Measurements from ENCODE around the gene PIK3AP1.
"Not testable (repeated sequence)": the region's sequence is repeated elsewhere in the genome, so short reads cannot be mapped to it uniquely, and the experiment has no call there.

Gene PIK3AP1

GRCh38 chr10:96577069-96577468, 143.2 kb downstream of the PIK3AP1 start:
- DNase-seq (ENCODE audit: low read depth) = no peak

DNA sequence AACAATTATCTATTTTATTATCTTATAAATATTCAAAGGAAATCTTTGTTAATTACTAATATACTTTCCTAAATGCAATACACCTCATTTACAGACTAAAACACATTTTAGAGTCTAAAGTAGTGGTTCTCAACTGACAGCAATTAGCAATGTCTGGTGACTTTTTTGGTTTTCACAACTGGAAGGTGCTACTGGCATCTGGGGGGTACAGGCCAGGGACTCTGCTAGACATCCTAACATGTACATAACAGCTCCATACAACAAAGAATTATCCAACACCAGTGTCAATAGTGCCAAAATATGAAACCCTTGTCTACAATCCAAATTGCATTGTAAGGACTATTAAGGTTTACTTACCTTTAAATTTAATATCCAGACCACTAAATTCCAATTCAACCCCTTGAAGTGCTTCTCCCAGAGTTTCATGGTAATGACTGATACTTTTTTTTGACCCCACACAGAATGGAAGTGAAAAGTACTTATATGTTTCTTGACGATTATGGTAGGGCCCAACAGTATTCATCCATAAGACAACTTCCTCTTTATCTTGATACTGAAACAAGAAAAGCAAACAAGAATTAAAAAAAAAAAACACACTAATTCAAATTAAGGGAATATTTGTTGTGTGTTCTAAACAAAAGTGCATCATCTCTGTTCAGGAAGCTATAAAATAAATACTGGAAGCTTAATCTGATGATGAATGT, 143.9 kb downstream of the PIK3AP1 start:
- DNase-seq (ENCODE audit: low read depth) = no peak

DNA sequence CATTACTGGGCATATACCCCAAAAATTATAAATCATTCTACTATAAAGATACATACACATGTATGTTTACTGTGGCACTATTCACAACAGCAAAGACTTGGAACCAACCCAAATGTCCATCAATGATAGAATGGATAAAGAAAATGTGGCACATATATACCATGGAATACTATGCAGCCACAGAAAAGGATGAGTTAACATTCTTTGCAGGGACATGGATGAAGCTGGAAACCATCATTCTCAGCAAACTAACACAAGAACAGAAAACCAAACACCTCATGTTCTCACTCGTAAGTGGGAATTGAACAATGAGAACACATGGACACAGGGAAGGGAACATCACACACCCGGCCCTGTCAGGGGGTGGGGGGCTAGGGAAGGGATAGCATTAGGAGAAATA, 145.8 kb downstream of the PIK3AP1 start:
- not testable (repeated sequence) for DNase-seq (ENCODE audit: low read depth)

GRCh38 chr10:96573036-96573435, 147.3 kb downstream of the PIK3AP1 start:
- DNase-seq (ENCODE audit: low read depth) = no peak

GRCh38 chr10:96570983-96571964, 149.0 kb downstream of the PIK3AP1 start:
- no peak for DNase-seq (ENCODE audit: low read depth)

- no peak for DNase-seq (ENCODE audit: low read depth)
These were observed 149.8 kb downstream of the PIK3AP1 start for GRCh38 chr10:96570511-96570910.

- DNase-seq (ENCODE audit: low read depth) = no peak
These were observed 151.9 kb downstream of the PIK3AP1 start for GRCh38 chr10:96568402-96568801.

- DNase-seq (ENCODE audit: low read depth) = no peak
These were observed 154.5 kb downstream of the PIK3AP1 start for GRCh38 chr10:96565774-96566173.

GRCh38 chr10:96560966-96561887, 159.1 kb downstream of the PIK3AP1 start:
- DNase-seq (ENCODE audit: low read depth) = no peak

- no peak for DNase-seq (ENCODE audit: low read depth)
These were observed 159.8 kb downstream of the PIK3AP1 start for GRCh38 chr10:96560489-96560888.

- no peak for DNase-seq (ENCODE audit: low read depth)
These were observed 164.3 kb downstream of the PIK3AP1 start for GRCh38 chr10:96556003-96556402.

- DNase-seq (ENCODE audit: low read depth) = no peak
These were observed 165.0 kb downstream of the PIK3AP1 start for GRCh38 chr10:96555330-96555729.

GRCh38 chr10:96548589-96548988, 171.7 kb downstream of the PIK3AP1 start:
- no peak for DNase-seq (ENCODE audit: low read depth)

- not testable (repeated sequence) for DNase-seq (ENCODE audit: low read depth)
These were observed 174.8 kb downstream of the PIK3AP1 start for GRCh38 chr10:96545558-96545957.

Data from activated T-helper 9 cell treated with anti-CD3 and anti-CD28 coated beads, Interleukin-2, amount 50 U/mL, for 16 hours (primary cell).